Left lobe of liver (tissue), 2 donors: ENCODE results near the gene NEURL2. TPM values are rescaled to one million over a fixed set of nuclear protein-coding genes. Genes with fewer than 3 reads are reported as not detected.
A peak's percentile ranks its signal among the peaks of the same experiment; 100 is the strongest.

Experiments used
- ATAC-seq: fragments of 200-7000 bp; cut with Tn5 transposase; one replicate; pipeline ENCODE4 v1.9.1; 2020; ENCODE audit warnings: mild to moderate bottlenecking, moderate library complexity
- DNase-seq: peaks from one replicate; pipeline ENCODE4 v3.0.0-alpha.2; 2020; ENCODE audit warnings: low spot score
- total RNA-seq: library from RNA; stranded (reverse); gene quantifications from one replicate; pipeline ENCODE4 v1.2.1, GENCODE V29; 2021
- donor health status: DM: no; HTN: no; CAD: no; lungs with moderate emphysema.
- donor health status: DM: no; HTN: yes; CAD: no.

NEURL2 gene
- total RNA-seq, 1 donor from 2014 or later = 6.9 TPM

GRCh38 chr20:45920462-45921336 lies 29.7 kb upstream of the NEURL2 start:
- DNase-seq = no peak
- ATAC-seq = no peak

GRCh38 chr20:45919542-45920399 lies 28.8 kb upstream of the NEURL2 start:
- peak; percentile 10 for ATAC-seq
- no peak for DNase-seq

GRCh38 chr20:45918779-45919537 lies 27.9 kb upstream of the NEURL2 start:
- ATAC-seq = no peak
- DNase-seq = no peak

GRCh38 chr20:45918182-45918737 lies 27.3 kb upstream of the NEURL2 start:
- no peak for DNase-seq
- peak; percentile 44 for ATAC-seq

GRCh38 chr20:45917790-45918141 lies 26.8 kb upstream of the NEURL2 start:
- ATAC-seq = no peak
- DNase-seq = no peak

GRCh38 chr20:45913116-45913515 lies 22.1 kb upstream of the NEURL2 start:
- no peak for ATAC-seq
- DNase-seq = no peak

GRCh38 chr20:45912344-45912682 lies 21.3 kb upstream of the NEURL2 start:
- ATAC-seq = no peak

GRCh38 chr20:45911486-45912343 lies 20.7 kb upstream of the NEURL2 start, which contains the start of gene PLTP:
TSS of gene PLTP (minus strand) at chr20:45912155. CDS start at chr20:45911452, 703 bp downstream.
- ATAC-seq = peak; percentile 47
- DNase-seq = no peak

More at GRCh38 chr20:45912344-45912682, 21.3 kb upstream of the NEURL2 start:
- DNase-seq = no peak

GRCh38 chr20:45910670-45911485 lies 19.9 kb upstream of the NEURL2 start:
- peak; percentile 85 for DNase-seq
- ATAC-seq = peak; percentile 82

- DNase-seq = no peak
- ATAC-seq = no peak
These were observed 19.0 kb upstream of the NEURL2 start for GRCh38 chr20:45909817-45910669.

GRCh38 chr20:45909336-45909808 lies 18.4 kb upstream of the NEURL2 start:
- ATAC-seq (peak; percentile 30), DNase-seq (no peak)

GRCh38 chr20:45908084-45908483 lies 17.1 kb upstream of the NEURL2 start:
- DNase-seq (no peak), ATAC-seq (no peak)

GRCh38 chr20:45907219-45907948 lies 16.4 kb upstream of the NEURL2 start:
- ATAC-seq (no peak), DNase-seq (no peak)

GRCh38 chr20:45905505-45906079 lies 14.6 kb upstream of the NEURL2 start:
- ATAC-seq (no peak), DNase-seq (no peak)

GRCh38 chr20:45904583-45905504 lies 13.8 kb upstream of the NEURL2 start:
- DNase-seq (no peak), ATAC-seq (no peak)

GRCh38 chr20:45902199-45902701 lies 11.2 kb upstream of the NEURL2 start:
- ATAC-seq (no peak), DNase-seq (no peak)
